HepG2 (cell line): ENCODE measurements around the gene KCNJ2. TPM values are rescaled to one million over a fixed set of nuclear protein-coding genes. Genes with fewer than 3 reads are reported as not detected.

ENCODE experiments used
- FIP1L1 ChIP-seq: fragments of 200-400 bp; formaldehyde crosslinking; IDR thresholded peaks from 2 replicates; pipeline ENCODE4 v1.6.1; 2018; ENCODE audit warnings: low read depth, mild to moderate bottlenecking, low read length, moderate library complexity, borderline replicate concordance; ENCODE audit not compliant: insufficient read depth
- GRHL1 ChIP-seq: sonication (generic); formaldehyde crosslinking; conservative IDR thresholded peaks from 2 replicates; pipeline ENCODE4 v1.8.0; 2022; ENCODE audit warnings: missing genetic modification reagents
- HMGXB3 ChIP-seq: sonication (generic); formaldehyde crosslinking; IDR thresholded peaks from 2 replicates; pipeline ENCODE4 v1.4.0; 2020; ENCODE audit warnings: missing genetic modification reagents, borderline replicate concordance
- KDM1A ChIP-seq: IDR thresholded peaks from 2 replicates; pipeline ENCODE4 v1.6.1; 2016; ENCODE audit warnings: missing compliant biosample characterization
- NFRKB ChIP-seq: fragments of 450-650 bp; IDR thresholded peaks from 2 replicates; pipeline ENCODE4 v1.6.1; 2017
- ZFYVE20 ChIP-seq: sonication (generic); formaldehyde crosslinking; IDR thresholded peaks from 2 replicates; pipeline ENCODE4 v1.8.0; 2023; ENCODE audit warnings: low read depth, mild to moderate bottlenecking, moderate library complexity, missing genetic modification reagents, borderline replicate concordance
- ZKSCAN5 ChIP-seq: sonication (generic); formaldehyde crosslinking; IDR thresholded peaks from 2 replicates; pipeline ENCODE4 v1.5.1; 2020; ENCODE audit warnings: mild to moderate bottlenecking, missing genetic modification reagents
- ZNF225 ChIP-seq: sonication (generic); formaldehyde crosslinking; IDR thresholded peaks from 2 replicates; pipeline ENCODE4 v1.4.0; 2020; ENCODE audit warnings: mild to moderate bottlenecking, missing genetic modification reagents
- ZNF24 ChIP-seq: fragments of 450-650 bp; IDR thresholded peaks from 2 replicates; pipeline ENCODE4 v1.6.1; 2017; ENCODE audit warnings: antibody characterized with exemption, mild to moderate bottlenecking
- polyA plus RNA-seq, 8 experiments: library from polyadenylated mRNA; depleted of rRNA in 3 of 8; stranded (reverse) in 7 of 8; unstranded in 1 of 8; fragments of >200 nt; fragmentation: Illumina TruSeq in 4 of 8; extraction: Trizol in 4 of 8; gene quantifications; 2 replicates each; pipeline versions ENCODE4 v1.2.1 to v1.2.3, GENCODE V29; 2011 to 2016; ENCODE audit warnings: low read depth in 4 of 8, missing spikeins in 1 of 8, mixed read lengths in 1 of 8; ENCODE audit not compliant: insufficient read depth in 1 of 8
- total RNA-seq, 5 experiments: library from RNA; depleted of rRNA; stranded (reverse); fragments of >200 nt; fragmentation: Illumina TruSeq; extraction: Trizol; gene quantifications; 2 replicates each; pipeline ENCODE4 v1.2.3, GENCODE V29; 2016; ENCODE audit warnings: low read depth in 1 of 5
- TF ChIP-seq, protein P1 (sequence below): sonication (generic); formaldehyde crosslinking; IDR thresholded peaks from 2 replicates; pipeline ENCODE4 v1.5.1; 2020; ENCODE audit warnings: mild to moderate bottlenecking, moderate library complexity, missing genetic modification reagents
- TF ChIP-seq, protein P2 (sequence below): sonication (generic); IDR thresholded peaks from 2 replicates; pipeline ENCODE4 v1.6.1; 2016; ENCODE audit warnings: low read depth, borderline replicate concordance

KCNJ2 gene
- total and polyA plus RNA-seq, 2 of the 13 experiments (the other 11 are each of a cell fraction or from before 2014, with no cell fraction given), result not detected

GRCh38 chr17:70159980-70160379, 9.4 kb upstream of the KCNJ2 start (continued):
- TF ChIP-seq GRHL1 (CRISPR knock-in tag) (no peak), NFRKB (no peak), FIP1L1 (no peak), ZNF24 (no peak), ZNF225 (CRISPR knock-in tag) (no peak), HMGXB3 (CRISPR knock-in tag) (no peak), KDM1A (CRISPR knock-in tag) (no peak), ZFYVE20 (no peak), ZKSCAN5 (CRISPR knock-in tag) (no peak)
- TF ChIP-seq, protein P1, sequence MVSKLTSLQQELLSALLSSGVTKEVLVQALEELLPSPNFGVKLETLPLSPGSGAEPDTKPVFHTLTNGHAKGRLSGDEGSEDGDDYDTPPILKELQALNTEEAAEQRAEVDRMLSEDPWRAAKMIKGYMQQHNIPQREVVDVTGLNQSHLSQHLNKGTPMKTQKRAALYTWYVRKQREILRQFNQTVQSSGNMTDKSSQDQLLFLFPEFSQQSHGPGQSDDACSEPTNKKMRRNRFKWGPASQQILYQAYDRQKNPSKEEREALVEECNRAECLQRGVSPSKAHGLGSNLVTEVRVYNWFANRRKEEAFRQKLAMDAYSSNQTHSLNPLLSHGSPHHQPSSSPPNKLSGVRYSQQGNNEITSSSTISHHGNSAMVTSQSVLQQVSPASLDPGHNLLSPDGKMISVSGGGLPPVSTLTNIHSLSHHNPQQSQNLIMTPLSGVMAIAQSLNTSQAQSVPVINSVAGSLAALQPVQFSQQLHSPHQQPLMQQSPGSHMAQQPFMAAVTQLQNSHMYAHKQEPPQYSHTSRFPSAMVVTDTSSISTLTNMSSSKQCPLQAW (CRISPR knock-in tag), result no peak
- TF ChIP-seq, protein P2, sequence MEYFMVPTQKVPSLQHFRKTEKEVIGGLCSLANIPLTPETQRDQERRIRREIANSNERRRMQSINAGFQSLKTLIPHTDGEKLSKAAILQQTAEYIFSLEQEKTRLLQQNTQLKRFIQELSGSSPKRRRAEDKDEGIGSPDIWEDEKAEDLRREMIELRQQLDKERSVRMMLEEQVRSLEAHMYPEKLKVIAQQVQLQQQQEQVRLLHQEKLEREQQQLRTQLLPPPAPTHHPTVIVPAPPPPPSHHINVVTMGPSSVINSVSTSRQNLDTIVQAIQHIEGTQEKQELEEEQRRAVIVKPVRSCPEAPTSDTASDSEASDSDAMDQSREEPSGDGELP, result no peak
